ENCODE data around the gene SPDYE6.
A peak's percentile ranks its signal among the peaks of the same experiment; 100 is the strongest.
"Not testable (repeated sequence)": the region's sequence is repeated elsewhere in the genome, so short reads cannot be mapped to it uniquely, and the experiment has no call there.

- TF ChIP-seq POLR2A (IDR thresholded peaks at IDR 0.05; ENCODE audit: borderline replicate concordance, extremely low read depth, insufficient read depth, insufficient read length) (peak; percentile 45), SP1 (IDR thresholded peaks at IDR 0.05; ENCODE audit: low read depth) (peak; percentile 68), ZFX (IDR thresholded peaks at IDR 0.05) (peak; percentile 72), POLR2AphosphoS5 (IDR thresholded peaks at IDR 0.05; ENCODE audit: low read depth, low read length) (peak; percentile 90)
- TF ChIP-seq CBX3, CEBPB (IDR thresholded peaks at IDR 0.05; ENCODE audit: low read depth): not testable (repeated sequence)
- TF ChIP-seq, protein P1, sequence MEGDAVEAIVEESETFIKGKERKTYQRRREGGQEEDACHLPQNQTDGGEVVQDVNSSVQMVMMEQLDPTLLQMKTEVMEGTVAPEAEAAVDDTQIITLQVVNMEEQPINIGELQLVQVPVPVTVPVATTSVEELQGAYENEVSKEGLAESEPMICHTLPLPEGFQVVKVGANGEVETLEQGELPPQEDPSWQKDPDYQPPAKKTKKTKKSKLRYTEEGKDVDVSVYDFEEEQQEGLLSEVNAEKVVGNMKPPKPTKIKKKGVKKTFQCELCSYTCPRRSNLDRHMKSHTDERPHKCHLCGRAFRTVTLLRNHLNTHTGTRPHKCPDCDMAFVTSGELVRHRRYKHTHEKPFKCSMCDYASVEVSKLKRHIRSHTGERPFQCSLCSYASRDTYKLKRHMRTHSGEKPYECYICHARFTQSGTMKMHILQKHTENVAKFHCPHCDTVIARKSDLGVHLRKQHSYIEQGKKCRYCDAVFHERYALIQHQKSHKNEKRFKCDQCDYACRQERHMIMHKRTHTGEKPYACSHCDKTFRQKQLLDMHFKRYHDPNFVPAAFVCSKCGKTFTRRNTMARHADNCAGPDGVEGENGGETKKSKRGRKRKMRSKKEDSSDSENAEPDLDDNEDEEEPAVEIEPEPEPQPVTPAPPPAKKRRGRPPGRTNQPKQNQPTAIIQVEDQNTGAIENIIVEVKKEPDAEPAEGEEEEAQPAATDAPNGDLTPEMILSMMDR (IDR thresholded peaks at IDR 0.05 in 2 of 3, conservative IDR thresholded peaks at IDR 0.05 in 1 of 3; ENCODE audit: borderline replicate concordance in 1 of 3, insufficient read depth in 1 of 3, low read depth in 2 of 3, low read length in 2 of 3), result not testable (repeated sequence)
- TF ChIP-seq, protein P2, sequence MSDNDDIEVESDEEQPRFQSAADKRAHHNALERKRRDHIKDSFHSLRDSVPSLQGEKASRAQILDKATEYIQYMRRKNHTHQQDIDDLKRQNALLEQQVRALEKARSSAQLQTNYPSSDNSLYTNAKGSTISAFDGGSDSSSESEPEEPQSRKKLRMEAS (IDR thresholded peaks at IDR 0.05), result peak; percentile 86
These were observed 7.5 kb upstream of the SPDYE6 start for GRCh38 chr7:102363549-102364393.
